Esophagus squamous epithelium (tissue), 5 donors: ENCODE results near the gene DISP3. TPM values are rescaled to one million over a fixed set of nuclear protein-coding genes. Genes with fewer than 3 reads are reported as not detected.

Experiments
- DNase-seq: peaks from one replicate; lab custom pipeline; 2025; lab: John Stamatoyannopoulos, UW
- H3K27ac ChIP-seq, 4 donors: fragments of 200-600 bp; sonication (generic); one replicate each; pipeline ENCODE4 v1.5.1; 2016 to 2019; ENCODE audit warnings: mild to moderate bottlenecking in 1 of 4
- H3K27me3 ChIP-seq, 4 donors: fragments of 200-600 bp; sonication (generic); 1 replicate in 3 of 4; 2 replicates in 1 of 4; pipeline versions ENCODE4 v1.5.1 to v1.6.0; 2017 to 2021; ENCODE audit warnings: antibody characterized with exemption in 1 of 4
- H3K36me3 ChIP-seq, 3 donors: fragments of 200-600 bp; sonication (generic); one replicate each; pipeline ENCODE4 v1.5.1; 2016 to 2019
- H3K4me1 ChIP-seq, 3 donors: fragments of 200-600 bp; sonication (generic); one replicate each; pipeline ENCODE4 v1.5.1; 2017 to 2019
- H3K4me3 ChIP-seq, 4 donors: fragments of 200-600 bp; sonication (generic); 1 replicate in 3 of 4; 2 replicates in 1 of 4; pipeline ENCODE4 v1.5.1; 2016 to 2019; ENCODE audit warnings: mild to moderate bottlenecking in 2 of 4, moderate library complexity in 1 of 4
- H3K9me3 ChIP-seq, 3 donors: fragments of 200-600 bp; sonication (generic); one replicate each; pipeline ENCODE4 v1.5.1; 2016 to 2019
- POLR2A ChIP-seq, 4 donors: fragments of 450-650 bp; IDR thresholded peaks; one replicate each; pipeline ENCODE4 v1.6.1; 2017; ENCODE audit warnings: antibody characterized with exemption in 4 of 4, mild to moderate bottlenecking in 4 of 4, moderate library complexity in 3 of 4
- WGBS, 2 donors: methylation state at CpG; one replicate each; pipeline ENCODE4 v1.1.5; 2018; 5-methylcytosine and 5-hydroxymethylcytosine counted together
- intact Hi-C: fragments of 100-400 bp; cut with DNase I; formaldehyde crosslinking; loops from one replicate; pipeline ENCODE4 v1.15.0; 2022
- total RNA-seq, 4 donors: library from RNA; depleted of rRNA; stranded (reverse); fragments of >200 nt; gene quantifications; one replicate each; pipeline ENCODE4 v1.1.0, GENCODE V29; 2016
- TF ChIP-seq, protein P1 (sequence below), 6 experiments: fragments of 450-650 bp in 4 of 6; fragments of 200-600 bp in 2 of 6; sonication (generic) in 2 of 6; IDR thresholded peaks; one replicate each; pipeline ENCODE4 v1.5.1; 2016 to 2019; ENCODE audit warnings: antibody characterized with exemption in 6 of 6, mild to moderate bottlenecking in 4 of 6, moderate library complexity in 4 of 6
- donor health status: DM: yes; HTN: yes; CAD: no.

Gene DISP3
- total RNA-seq, 4 donors from 2014 or later = 0.67 TPM; not detected in 3

DNA sequence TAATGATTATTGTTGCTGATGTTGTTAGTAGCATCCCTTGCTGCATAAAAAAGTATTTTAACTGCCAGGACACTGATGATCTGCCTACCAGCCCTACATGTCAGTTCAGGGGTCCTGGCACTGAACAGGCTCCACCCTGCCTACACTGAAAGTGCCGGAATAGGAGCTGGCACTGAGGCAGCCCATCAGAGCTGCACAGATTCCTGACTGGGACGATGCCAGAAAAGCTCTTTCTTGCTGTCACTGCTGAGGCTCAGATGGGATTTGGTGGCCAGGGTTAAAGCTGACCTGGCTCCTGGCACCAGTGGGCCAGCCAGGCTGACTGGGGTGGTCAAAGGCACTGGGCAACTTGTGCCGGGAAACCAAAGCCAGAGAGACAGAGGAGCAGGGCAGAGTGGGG is 6.2 kb upstream of the DISP3 start:
- H3K4me1 ChIP-seq = no peaks in the 10 kb centered on the region
- intact Hi-C loops = no loop called here
- H3K4me3 ChIP-seq = no peak overlapping the region
- TF ChIP-seq, protein P1, sequence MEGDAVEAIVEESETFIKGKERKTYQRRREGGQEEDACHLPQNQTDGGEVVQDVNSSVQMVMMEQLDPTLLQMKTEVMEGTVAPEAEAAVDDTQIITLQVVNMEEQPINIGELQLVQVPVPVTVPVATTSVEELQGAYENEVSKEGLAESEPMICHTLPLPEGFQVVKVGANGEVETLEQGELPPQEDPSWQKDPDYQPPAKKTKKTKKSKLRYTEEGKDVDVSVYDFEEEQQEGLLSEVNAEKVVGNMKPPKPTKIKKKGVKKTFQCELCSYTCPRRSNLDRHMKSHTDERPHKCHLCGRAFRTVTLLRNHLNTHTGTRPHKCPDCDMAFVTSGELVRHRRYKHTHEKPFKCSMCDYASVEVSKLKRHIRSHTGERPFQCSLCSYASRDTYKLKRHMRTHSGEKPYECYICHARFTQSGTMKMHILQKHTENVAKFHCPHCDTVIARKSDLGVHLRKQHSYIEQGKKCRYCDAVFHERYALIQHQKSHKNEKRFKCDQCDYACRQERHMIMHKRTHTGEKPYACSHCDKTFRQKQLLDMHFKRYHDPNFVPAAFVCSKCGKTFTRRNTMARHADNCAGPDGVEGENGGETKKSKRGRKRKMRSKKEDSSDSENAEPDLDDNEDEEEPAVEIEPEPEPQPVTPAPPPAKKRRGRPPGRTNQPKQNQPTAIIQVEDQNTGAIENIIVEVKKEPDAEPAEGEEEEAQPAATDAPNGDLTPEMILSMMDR (IDR thresholded peaks at IDR 0.05) = no peak
- TF ChIP-seq POLR2A (IDR thresholded peaks at IDR 0.05) = no peak
- DNase-seq = no peak
- no peaks in the 10 kb centered on the region for H3K9me3 ChIP-seq
- peaks cover 0 to 72% (median under 1%) of the 10 kb centered on the region in 4 donors for H3K27me3 ChIP-seq
- H3K27ac ChIP-seq = no peak overlapping the region
- no peaks in the 10 kb centered on the region for H3K36me3 ChIP-seq
- WGBS, 2 donors = 48 to 56% methylated on average over 2 to 3 of the region's 3 CpGs

DNA sequence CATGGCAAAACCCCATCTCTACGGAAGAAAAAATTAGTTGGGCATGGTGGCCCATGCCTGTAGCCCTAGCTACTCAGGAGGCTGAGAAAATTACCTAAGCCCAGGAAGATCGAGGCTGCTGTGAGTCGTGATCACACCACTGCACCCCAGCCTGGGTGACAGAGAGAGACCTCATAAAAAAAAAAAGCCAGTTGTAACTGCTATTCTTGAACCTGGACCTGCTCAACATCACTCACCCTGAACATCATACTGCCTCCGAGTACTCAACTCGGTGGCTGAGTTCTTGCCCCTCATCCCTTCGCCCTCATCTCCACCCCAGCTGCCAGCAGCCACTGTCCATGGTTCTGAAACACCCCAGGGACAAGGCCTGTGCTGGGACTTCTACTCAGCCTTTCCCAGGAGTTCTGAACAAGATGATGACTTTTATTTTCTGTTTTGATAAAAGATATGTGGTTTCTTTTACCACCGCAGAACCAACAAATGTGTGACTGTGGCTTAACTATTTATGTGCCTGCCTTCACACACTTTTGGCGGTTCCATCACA is 5.4 kb upstream of the DISP3 start:
- no peak overlapping the region for H3K27ac ChIP-seq
- no peak overlapping the region for H3K4me3 ChIP-seq
- intact Hi-C loops = no loop called here
- H3K27me3 ChIP-seq = peaks cover 0 to 73% (median 6%) of the 10 kb centered on the region in 4 donors
- DNase-seq = no peak
- H3K9me3 ChIP-seq = no peaks in the 10 kb centered on the region
- H3K4me1 ChIP-seq = peaks cover 2 to 3% (median 2%) of the 10 kb centered on the region in 3 donors
- no peaks in the 10 kb centered on the region for H3K36me3 ChIP-seq
- 47% methylated on average over 8 of the region's 8 CpGs for WGBS, 2 donors
- TF ChIP-seq, protein P1 (IDR thresholded peaks at IDR 0.05) = no peak
- TF ChIP-seq POLR2A (IDR thresholded peaks at IDR 0.05) = no peak

DNA sequence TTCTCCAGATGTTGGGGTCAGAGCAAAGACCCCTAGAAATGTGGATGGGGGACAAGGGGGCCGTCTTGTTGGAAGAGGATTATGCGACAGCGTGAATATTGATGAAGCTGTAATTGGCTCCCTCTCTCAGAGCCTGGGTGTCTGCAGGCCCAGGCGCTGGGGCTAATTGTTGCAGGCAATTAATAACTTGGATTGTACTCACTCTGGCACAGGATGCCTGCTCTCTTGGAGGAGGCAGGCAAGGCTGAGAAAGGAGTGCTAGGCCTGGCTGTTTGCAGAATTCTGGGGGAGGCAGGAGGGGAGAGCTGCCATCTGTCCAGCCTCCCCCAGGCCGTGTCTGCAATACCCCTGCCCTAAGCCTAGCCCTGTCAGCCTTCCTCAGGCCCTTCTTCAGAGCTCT is 4.1 kb upstream of the DISP3 start:
- intact Hi-C loops = no loop called here
- Histone ChIP-seq H3K27me3 (peaks cover 5 to 73% (median 14%) of the 10 kb centered on the region in 4 donors), H3K27ac (no peak overlapping the region), H3K36me3 (no peaks in the 10 kb centered on the region), H3K4me3 (no peak overlapping the region), H3K4me1 (peaks cover 11 to 16% (median 14%) of the 10 kb centered on the region in 3 donors), H3K9me3 (no peaks in the 10 kb centered on the region)
- TF ChIP-seq, protein P1 (IDR thresholded peaks at IDR 0.05) = no peak
- no peak for TF ChIP-seq POLR2A (IDR thresholded peaks at IDR 0.05)
- no peak for DNase-seq
- 65 to 67% methylated on average over 1 to 2 of the region's 5 CpGs for WGBS, 2 donors

DNA sequence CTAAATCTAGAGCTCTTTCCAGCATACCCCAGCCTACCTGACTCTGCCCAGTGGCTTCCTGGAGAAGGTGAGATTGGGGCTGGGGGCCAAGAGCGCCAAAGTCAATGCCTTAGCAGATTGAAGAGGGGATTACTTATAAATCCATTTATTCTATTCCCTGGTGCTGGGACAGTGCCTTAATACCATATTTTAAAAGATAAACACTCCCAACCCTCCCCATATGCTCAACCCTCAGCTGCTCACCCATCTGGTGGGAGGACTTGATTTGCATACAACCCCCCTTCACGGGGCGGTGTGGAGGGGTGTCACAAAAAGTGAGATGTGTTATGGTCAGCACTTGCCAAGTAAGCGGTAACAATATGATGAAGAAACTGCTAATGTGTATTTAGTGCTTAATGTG is 3.2 kb upstream of the DISP3 start:
- 60 to 65% methylated on average over 4 of the region's 4 CpGs for WGBS, 2 donors
- H3K36me3 ChIP-seq = no peaks in the 10 kb centered on the region
- peaks cover 8 to 82% (median 18%) of the 10 kb centered on the region in 4 donors for H3K27me3 ChIP-seq
- DNase-seq = no peak
- H3K4me3 ChIP-seq = no peak overlapping the region
- peaks cover 13 to 21% (median 14%) of the 10 kb centered on the region in 3 donors for H3K4me1 ChIP-seq
- intact Hi-C loops = no loop called here
- TF ChIP-seq, protein P1 (IDR thresholded peaks at IDR 0.05) = no peak
- no peak for TF ChIP-seq POLR2A (IDR thresholded peaks at IDR 0.05)
- H3K9me3 ChIP-seq = no peaks in the 10 kb centered on the region
- no peak overlapping the region for H3K27ac ChIP-seq

DNA sequence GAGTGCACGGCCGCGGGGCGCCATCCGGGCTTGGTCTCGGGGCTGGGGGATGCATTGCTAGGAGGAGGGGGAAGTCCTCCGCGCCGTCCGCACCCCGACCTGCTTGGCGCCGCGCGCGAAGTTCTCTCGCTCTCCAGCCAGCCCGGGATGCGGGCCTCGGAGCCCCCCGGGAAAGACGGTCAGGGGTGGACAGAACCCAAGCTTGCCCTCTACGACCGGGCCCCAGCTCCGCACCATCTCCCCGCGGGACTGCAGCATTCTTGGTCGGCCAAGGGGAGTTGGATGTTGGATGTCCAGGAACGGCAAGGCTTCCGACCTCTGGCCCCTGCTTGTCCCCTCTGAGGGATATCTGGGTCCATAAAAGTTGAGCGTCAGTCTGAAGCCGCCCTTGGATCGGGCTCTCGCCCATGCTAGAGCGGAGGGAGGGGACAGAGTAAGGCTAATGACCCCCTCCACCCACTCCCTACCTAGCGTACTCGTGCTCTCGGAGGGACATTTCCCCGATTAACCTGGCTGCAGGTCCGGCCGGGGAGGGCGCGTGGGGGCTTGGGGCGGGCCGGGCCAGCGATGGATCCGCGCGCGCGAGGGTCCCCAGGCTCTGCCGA is 522 bp downstream of the DISP3 start:
- Histone ChIP-seq H3K27me3 (peaks cover 8 to 100% (median 22%) of the 10 kb centered on the region in 4 donors), H3K27ac (no peak overlapping the region), H3K36me3 (no peaks in the 10 kb centered on the region), H3K4me3 (peak overlapping the region; percentile 26 to 63 (median 42)), H3K9me3 (no peaks in the 10 kb centered on the region), H3K4me1 (peaks cover 13 to 21% (median 14%) of the 10 kb centered on the region in 3 donors)
- intact Hi-C loops = no loop called here
- WGBS, 2 donors = no CpG with 5 or more reads among the region's 52 CpGs
- DNase-seq = no peak
- no peak for TF ChIP-seq POLR2A (IDR thresholded peaks at IDR 0.05)
- TF ChIP-seq, protein P1 (IDR thresholded peaks at IDR 0.05) = no peak
